HG03521 (cell line): ENCODE results near the gene CALHM1.

ENCODE experiments used
- ATAC-seq: cut with Tn5 transposase; IDR thresholded peaks from one replicate; pipeline ENCODE4 v1.9.1; 2021; ENCODE audit warnings: mild to moderate bottlenecking, moderate library complexity; ENCODE audit not compliant: unreplicated experiment

CALHM1 gene

DNA sequence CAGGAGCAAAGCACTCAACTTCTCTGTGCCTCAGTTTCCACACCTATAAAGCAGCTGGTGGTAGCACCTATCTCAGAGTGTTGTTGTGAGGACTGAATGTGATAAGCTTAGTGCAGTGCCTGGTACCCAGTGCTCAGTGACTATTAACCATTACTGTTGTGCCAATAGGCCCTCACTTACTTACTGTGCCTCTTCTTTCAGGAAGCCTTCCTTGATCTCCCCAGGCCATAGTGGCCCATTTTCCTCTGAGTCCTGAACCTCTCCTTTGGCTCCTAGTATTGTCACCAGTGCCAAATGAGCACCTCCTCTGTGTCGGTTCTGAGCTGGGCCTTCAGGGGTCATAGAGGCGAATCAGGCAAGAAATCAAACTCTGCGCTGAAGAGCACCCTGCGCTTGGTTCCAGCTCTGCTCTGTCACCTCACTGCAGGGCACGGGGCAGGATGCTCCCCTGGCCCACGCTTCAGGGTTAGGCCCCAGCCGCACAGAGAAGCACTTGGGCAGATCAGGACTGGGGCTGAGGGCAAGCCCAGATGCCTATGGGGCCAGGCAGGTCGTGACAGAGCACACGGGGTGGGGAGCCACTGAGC is 2.5 kb downstream of the CALHM1 start:
- ATAC-seq = no peak

DNA sequence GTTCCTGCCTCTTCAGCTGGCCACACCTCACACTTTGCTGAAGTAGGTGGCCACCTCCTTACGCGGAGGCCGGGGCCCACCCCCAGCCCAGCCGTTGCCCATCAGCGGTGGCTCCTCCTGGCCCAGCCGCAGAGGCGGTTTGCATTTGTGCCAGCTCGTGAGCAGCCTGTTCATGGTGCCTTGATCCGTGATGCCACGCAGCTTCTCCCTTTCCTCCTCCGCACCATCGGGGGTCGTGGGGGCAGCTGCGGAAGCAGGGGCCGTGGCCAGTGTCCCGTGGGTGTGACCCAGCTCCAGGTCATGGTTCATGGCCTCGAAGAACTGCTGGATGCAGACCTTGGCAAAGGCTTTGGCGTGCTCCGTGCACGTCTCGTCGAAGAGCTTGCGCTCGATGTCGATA is 3.5 kb downstream of the CALHM1 start:
- ATAC-seq = no peak

DNA sequence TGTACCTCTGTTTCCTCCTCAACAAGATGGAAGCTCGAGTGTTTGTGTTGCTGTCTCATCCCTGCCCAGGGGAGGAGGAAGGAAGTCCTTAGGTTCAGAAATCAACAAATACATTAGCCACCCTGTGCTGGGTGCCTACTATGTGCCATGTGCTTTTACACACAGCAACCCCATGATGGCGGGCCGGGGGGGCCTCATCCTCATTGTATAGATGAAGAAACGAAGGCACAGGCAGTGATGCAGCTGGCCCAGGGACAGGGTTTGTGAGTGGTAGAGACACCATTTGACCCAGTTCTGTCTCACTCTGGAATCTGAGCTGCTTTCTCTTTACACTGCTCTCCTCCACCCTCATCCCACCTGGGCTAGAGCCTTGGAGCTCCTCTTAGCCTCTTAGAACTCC is 4.7 kb downstream of the CALHM1 start:
- ATAC-seq = no peak

DNA sequence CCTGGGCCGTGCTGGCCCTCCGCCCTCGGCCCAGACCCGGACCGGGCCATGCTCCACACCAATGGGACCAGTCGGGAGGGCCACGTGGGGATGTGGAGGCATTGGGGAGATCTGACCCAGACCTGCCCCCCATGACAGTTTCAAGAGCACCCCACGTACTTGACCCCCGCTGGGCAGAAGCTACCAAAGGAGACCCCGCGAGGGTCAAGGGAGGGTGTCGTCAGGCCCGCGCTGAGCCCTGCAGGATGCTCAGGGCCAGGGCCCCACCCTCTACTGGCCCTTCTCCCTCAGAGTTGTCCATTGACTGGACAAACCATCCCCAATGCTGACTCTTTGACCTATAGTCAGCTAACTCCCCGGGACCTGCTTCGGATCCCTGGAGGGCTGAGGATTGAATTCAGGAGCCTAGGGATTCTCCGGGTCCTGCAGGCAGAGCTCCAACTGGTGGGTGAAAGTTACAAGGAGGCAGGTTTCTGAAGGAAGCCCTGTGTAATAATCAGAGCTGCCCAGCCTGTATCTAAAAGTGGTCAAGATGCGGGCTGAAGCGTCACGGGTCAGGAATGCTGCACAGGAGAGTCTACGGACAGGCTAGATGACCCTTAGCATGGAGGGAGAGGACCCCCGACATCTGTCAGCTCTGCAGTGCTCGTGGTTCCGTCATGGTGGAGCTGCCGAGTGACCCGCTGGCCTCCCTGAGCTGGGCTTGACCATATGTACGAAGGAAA is 6.0 kb downstream of the CALHM1 start:
- no peak for ATAC-seq

DNA sequence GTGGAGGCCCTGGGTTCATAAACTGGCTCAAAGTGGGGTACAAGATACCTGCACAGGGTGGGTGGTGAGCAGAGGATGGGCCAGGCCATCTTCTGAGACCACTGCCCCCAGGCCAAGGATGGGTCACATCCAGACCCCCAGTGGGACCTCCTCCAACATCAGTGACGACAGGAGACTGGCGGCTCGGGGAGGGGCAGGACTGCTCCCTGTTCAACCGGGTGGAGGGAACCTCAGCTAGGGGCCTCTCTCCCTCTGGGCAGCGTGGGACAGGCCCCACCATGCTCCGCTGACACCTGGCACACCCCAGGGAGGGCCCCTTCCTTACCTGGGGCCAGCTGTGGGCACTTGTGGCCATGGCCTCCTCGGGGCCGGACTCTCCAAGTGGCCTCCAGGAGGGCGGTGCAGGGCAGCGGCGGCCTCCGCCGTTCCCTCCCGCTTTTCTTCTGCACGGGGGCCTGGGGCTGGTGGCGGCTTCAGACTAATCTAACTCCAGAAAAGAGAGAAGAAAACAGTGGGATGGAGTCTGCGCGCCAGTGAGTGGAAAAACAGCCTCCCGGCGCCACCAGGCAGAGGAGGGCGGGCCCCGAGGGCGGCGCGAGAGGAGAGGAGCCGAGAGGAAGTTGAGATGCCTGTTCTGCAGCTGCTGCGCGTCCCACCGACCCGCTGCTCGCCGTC is 6.7 kb downstream of the CALHM1 start, which contains the start of gene CALHM2:
TSS of gene CALHM2 (minus strand) at position 540 of the 675 bp plus-strand sequence. CDS start 2,429 bp downstream, outside the sequence.
- ATAC-seq = peak; percentile 55

DNA sequence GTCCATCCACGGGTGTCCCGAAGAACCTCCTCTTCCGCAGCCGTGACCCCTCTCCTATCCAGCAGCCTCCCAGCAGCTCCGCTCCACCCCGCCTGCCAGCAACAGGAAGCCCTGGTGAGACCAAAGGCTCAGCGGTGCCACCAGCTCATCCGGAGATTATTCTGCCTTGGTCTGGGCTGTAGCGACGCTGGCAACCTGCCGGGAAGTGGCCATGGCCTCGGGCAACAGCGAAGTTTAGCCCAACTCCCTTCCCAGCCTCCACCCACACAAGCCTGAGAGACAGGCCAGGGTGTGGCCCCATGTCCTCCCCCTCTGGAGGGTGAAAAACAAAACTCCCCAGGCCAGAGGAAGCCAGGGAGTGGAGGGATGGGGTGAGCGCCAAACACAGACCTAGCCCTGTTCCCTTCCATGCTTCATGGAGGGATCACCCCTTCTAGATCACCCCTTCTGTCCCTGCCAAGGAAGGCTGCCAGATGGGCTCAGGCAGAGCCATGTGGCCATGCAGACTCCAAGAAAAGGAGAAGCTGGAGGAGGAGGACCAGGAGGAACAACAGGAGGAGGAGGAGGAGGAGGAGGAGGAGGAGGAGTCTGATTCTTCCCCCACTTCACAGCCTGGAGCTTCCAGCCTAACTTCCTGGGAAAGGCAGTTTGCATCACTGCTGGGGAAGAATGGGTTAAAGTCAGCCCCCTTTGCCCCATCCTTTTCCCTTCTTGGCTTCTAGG is 7.4 kb downstream of the CALHM1 start:
- ATAC-seq = no peak

DNA sequence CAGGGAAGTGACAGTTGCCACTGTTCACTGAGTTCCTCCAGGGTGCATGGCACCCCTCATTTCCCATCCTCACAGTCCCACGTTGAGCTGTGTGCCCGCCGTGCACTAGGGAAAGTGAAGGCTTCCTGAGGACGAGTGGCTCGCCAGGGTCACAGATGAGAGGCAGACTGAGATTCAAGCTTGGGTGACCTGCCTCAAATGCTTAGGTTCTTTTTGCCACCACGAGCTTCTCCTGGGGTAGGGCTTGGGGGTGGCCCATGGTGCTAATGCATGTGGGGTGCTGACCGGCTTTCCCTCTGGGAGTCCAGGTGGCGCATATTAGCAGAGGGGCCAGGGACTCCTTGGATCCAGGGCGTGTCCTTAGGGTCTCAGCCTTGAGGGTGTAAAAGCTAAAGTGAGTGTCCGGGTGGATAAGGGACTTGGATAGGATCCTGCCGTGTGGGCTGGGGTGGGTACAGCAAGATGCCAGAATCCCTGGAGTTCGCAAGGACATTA is 8.5 kb downstream of the CALHM1 start:
- ATAC-seq = no peak

DNA sequence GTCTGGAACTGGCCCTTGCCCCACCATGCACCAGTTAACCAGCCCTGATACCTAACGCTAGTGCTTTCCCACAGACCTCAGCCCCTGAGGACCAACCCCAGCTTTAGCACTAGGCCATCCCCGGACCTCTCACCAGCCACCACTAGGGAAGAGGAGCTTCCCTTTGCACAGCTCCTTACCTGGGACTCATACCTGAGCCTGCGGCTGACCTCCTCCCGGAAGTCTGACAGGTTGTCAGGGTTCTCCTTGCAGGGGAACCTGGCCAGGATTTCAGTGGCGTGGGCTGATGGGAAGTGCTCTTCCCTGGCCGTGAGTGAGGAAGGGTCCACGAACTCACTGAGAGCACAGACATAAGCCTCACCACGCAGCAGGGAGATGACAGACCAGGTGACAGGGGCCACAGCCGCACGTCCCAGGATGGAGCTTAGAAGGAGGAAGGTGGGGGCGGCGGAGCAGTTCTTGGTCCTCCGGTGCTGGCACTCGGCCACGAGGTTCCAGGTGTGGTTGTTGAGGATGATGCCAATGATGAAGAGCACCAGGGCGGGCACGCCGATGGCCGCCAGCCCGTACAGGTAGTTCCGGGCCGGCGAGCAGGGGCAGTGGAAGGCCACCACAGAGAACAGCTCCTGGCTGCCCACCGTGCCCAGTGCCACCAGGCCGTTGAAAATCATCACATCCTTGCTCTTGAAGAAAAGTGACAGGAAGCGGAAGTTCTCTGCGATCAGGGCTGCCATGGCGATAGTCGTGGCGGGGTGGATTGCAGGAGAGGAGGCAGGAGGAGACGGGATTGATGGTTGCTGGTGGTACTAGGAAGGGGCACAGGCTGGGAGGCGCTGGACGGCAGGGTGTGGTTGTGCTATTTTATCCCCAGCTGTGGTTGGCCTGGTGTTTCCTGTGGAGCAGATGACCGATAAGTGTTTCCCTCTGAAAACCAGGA is 9.2 kb downstream of the CALHM1 start:
- ATAC-seq = no peak

DNA sequence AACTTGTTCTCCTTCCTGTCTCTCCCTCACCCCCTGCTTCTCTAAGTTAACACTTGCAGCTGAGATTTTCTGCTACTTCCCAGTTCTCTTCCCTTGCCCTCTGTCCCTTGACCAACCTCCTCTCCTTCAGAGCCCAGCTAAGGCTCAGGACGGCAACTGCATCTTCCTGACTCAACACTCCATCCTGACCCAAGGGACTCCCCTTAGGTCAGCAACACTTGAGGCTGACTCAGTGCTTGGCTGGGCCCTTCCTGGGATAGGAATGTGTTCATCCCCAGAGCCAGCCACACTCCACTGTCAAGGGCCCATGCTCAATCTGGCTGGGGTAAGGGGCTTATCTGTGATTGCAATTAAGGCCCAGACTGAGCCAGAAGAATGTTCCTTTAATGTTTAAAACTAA is 10.0 kb downstream of the CALHM1 start:
- no peak for ATAC-seq

DNA sequence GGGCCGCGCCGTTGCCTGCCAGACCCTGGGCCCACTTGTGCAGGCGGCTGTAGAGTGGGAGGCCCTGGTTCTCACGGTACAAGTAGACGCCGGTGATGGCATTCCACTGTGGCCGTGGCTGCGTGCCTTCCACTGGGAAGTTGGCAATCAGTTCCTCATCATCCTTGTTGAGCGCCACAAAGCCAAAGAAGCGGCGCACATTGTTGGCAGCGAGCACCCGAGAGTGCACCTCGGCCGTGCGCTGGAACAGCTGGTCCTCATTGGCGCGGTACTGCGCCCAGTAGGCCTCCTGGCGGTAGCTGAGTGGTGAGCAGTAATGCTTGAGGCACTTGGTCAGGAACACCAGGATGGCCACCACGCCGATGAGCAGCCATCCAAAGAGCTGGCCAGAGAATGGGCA is 11.5 kb downstream of the CALHM1 start:
- ATAC-seq = no peak

DNA sequence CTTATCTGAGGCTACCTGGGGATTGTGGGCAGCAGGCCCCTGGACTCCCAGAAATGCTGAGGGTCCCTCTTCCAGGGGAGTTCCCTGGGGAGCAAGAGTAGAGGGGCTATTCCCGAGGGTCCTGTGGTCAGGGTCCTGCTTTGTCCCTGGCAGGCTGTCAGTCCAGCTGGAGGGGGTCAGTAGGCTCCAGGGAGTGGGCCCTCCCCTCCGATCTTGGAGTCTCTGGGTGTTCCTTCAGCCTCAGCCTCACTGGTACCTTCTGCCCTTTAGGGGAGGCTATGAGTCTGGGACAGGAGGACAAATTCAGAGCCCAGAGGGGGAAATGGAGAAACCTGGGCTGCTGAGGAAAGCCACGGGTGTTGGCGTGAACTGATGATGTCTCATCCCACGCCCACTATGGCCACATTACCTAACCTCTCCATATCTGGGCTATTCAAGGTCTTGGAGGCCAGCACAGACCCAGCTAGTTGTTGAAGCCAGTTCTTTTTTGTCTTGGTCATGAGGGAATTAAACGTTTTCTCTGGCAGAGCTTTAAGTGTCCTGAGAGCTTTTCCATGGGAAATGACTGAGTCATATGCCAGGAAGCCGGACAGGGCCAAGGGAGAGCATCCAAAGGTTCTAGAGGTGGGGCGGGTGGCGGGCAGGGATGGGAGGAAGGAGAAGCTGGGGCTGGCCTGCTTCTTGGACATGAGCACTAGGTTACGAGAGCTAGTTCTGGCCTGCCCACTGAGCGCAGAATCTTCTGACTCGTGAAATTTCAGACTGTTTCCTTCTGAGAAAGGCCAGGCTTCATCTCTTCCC is 12.7 kb downstream of the CALHM1 start:
- no peak for ATAC-seq

DNA sequence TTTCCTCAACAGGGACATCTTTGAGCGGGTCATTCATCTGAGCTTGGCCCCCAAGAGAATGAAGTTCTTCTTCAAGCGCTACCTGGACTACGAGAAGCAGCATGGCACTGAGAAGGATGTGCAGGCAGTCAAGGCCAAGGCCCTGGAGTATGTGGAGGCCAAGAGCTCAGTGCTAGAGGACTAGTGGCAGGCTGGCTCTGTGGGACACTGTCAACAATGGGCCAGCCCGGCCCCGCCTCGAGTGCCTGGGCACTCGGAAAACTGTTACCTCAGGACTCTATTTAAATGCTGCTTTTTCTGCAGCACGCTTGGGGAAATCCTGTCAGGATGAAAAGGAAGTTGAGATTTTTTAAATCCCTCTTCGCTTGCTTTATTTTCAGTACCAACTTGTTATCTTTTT is 13.3 kb downstream of the CALHM1 start:
- no peak for ATAC-seq

DNA sequence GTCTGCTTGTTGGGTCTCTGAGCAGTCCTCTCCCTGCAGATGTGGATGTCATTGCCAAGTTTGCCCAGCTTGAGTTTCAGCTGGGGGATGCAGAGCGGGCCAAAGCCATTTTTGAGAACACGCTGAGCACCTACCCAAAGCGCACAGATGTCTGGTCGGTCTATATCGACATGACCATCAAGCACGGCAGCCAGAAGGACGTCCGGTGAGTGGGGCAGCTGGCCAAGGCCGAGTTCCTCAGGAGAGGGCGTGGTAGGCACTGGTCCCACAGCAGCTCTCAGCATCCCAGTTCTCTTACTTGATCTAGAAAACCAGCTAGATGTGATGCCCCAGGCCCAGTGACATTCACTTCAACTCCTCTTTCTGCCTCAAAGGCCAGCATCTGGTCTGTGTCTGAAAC is 14.2 kb downstream of the CALHM1 start:
- ATAC-seq = no peak

DNA sequence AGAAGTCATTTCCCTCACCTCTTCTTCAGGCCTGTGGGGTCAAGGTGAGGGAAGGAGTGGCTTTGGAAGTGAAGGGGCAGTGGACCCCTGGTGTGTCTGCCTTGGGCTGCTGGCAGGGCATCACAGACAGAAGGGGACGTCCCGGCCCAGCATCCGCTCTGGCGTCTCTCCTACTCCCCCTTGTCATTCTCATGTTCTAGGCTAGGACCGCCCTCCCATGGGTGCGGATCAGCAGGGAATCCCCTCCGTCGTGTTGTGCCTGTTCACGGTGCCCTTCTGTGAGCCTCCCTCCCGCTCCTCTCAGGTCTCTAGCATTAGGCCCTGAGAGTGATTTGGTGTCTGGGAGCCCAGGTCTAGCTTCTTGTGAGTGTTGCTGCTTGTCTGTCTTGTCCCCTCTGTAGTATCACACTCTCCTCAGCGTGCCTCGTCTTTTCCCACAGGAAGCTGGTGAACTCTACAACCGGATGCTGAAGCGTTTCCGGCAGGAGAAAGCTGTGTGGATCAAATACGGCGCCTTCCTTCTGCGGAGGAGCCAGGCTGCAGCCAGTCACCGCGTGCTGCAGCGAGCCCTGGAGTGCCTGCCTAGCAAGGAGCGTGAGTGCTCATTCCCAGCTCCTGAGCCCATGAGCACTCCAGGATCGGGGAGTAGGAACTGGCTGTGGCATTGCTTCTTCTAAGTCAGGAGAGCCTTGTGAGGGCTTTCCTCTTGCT is 15.1 kb downstream of the CALHM1 start:
- ATAC-seq = no peak

DNA sequence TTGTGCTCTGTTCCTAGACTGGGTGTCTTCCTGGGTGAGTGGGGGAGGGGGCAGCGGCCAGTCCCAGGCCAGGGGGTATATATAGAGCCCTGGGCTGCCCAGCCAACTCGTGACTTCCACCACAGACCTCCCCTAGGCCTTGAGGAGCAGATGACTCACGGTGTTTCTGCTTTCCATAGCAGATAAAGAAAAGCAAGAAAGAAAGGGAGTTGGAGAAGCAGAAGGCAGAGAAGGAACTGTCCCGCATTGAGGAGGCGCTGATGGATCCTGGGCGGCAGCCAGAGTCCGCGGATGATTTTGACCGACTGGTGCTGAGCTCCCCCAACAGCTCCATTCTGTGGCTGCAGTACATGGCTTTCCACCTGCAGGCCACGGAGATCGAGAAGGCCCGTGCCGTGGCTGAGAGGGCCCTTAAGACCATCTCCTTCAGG is 16.7 kb downstream of the CALHM1 start:
- ATAC-seq = no peak

DNA sequence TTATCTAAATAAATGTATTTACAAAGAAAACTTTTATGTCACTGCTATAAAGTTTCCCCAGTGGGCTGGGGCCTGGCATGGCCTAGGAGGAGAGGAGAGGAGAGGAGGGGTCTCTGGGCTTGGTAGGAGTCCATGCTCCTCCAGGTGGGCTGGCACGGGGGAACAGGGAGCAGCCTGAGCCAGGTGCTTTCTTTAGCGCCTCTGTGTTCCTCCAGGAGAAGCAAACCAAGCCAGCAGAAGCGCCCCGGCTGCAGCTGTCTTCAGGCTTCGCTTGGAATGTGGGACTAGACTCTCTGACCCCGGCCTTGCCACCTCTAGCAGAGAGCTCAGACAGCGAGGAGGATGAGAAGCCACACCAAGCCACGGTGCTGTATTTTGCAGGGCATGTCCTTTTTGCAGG is 17.1 kb downstream of the CALHM1 start:
- ATAC-seq = no peak

DNA sequence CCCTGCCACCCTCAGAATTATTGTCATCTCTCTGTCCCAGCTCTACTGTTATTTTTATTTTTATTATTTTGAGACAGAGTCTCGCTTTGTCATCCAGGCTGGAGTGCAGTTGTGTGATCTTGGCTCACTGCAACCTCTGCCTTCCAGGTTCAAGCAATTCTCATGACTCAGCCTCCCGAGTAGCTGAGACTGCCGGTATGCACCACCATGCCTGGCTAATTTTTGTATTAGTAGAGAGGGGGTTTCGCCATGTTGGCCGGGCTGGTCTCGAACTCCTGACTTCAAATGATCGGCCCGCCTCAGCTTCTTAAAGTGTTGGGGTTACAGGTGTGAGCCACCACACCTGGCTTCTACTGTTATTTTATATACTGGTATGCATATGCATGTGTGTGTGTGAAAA is 17.5 kb downstream of the CALHM1 start:
- no peak for ATAC-seq

DNA sequence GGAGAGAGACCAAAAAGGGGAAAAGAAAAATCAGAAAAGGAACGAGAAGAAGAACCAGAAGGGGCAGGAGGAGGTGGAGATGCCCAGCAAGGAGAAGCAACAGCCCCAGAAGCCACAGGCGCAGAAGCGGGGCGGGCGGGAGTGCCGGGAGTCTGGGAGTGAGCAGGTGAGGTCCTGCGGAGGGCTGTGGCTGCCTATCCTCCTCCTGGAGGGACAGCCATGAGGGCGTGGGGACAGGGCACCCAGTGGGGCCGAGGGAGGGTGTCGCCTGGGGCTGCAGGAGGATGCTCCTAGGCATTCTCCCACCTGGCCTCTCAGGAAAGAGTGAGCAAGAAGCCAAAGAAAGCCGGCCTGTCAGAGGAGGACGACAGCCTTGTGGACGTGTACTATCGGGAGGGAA is 18.3 kb downstream of the CALHM1 start:
- ATAC-seq = no peak

DNA sequence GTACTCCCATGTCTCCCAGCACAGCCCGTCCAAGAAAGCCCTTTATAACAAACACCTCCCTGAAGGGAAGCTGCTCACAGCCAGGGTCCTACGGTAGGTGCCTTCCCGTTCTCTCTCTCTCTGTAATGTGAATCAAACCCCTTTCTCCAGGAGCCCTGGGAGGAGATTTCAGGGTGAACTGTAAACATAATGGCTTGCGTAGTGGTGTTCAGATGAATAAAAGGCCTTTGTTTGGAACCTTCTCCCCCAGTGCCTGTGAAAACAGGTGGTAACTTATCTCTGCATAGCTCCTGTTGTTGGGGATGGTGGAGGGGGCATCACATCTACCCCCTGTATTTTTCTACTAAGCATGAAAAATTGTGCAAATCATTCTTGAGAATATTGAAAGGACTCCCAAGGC is 18.9 kb downstream of the CALHM1 start:
- no peak for ATAC-seq
